HG03280 (cell line): ENCODE measurements around the gene ALOXE3.
A peak's percentile ranks its signal among the peaks of the same experiment; 100 is the strongest.

ENCODE experiments used
- ATAC-seq: cut with Tn5 transposase; IDR thresholded peaks from one replicate; pipeline ENCODE4 v1.9.1; 2021; ENCODE audit warnings: mild to moderate bottlenecking, moderate library complexity; ENCODE audit not compliant: unreplicated experiment

Gene ALOXE3

DNA sequence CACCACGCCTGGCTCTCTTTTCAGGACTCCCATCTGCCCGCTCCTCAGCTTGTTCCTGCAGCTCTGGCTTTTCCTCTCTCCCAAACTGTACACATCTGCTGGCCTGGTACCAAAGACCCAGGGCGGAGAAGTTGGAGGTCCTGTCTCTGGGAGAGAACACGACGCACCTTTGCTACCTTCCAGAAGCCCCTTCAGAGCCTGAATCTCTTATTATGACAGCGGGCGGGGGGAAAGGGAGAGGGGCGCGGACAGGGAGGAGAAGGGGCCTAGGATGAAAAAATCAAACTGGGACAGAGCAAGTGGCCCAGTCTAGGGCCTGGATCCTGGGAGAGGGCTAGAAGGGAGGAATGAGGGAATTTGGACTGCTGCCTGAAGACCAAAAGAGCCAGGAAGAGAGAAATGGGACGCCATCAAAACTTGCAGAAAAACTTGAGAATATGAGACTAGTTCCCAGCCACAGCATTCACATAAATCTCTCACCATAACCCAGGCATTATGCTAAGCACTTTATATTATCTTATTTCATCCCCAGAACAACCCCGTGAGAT lies 36.4 kb upstream of the ALOXE3 start:
- no peak for ATAC-seq

DNA sequence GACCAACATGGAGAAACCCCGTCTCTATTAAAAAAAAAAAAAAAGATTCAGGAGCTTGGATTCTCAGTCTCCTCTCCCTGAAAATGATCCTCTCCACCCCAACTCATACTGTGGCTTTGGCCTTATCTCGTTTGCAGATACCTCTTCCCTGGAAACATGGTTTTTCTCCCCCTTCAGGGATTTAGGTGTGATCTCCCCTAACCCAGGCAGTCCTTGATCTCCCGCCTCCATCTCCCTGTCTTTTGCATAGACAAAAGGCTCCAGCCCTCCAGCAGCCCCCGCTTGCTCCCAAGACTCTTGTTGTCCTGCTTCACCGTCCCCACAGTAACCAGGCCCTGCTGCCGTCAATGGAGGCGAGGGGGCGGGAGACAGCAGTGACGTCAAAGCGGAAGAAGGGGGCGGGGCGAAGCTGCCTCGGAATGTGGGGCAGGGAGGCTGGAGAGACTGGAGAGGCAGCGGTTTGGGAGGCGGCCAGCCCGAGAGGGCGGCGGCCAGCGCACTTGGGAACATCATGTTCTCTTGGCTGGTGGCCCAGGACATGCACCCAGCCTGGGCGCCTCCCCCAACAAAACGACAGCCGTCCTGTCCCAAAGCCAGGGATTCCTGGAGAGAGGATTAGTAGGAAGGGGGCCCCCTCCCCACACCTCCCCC lies 35.8 kb upstream of the ALOXE3 start:
- ATAC-seq, result no peak

DNA sequence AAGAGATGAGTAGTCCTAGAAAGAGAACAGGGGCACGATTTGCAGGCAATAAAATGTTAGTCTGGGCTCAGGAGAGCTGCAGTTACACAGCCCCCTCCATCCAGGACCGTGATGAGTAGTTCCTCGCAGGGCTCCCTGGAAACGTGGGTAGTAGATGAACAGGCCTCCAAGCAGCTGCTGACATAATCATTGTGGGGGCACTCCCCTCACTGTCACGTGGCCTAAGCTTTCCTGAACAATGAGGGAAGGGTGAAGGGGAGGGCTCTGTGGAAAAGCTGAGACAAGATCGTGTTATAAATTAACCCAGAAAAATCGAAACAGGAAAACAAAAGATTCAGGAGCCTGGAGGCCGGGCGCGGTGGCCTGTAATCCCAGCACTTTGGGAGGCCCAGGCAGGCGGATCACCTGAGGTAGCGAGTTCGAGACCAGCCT lies 35.2 kb upstream of the ALOXE3 start:
- ATAC-seq, result no peak

DNA sequence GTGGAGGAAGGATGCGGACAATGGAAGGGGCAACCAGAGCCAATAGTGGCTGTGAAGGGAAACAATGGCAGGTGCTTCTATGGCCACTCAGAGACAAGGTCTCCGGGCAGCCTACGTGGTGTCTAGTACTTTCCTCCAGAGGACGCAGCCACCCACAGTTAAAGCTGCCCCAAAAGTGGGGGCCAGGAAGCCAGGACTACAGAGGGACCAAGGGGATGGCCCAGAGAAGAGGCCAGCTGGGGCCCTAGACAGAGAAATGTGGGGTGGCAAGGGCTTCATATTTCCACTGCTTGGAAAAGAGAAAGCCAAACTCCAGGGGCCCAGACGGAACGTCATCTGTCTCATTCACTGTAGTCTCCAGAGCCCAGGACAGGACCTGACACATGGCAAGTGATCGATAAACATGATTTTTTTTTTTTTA lies 34.7 kb upstream of the ALOXE3 start:
- no peak for ATAC-seq

DNA sequence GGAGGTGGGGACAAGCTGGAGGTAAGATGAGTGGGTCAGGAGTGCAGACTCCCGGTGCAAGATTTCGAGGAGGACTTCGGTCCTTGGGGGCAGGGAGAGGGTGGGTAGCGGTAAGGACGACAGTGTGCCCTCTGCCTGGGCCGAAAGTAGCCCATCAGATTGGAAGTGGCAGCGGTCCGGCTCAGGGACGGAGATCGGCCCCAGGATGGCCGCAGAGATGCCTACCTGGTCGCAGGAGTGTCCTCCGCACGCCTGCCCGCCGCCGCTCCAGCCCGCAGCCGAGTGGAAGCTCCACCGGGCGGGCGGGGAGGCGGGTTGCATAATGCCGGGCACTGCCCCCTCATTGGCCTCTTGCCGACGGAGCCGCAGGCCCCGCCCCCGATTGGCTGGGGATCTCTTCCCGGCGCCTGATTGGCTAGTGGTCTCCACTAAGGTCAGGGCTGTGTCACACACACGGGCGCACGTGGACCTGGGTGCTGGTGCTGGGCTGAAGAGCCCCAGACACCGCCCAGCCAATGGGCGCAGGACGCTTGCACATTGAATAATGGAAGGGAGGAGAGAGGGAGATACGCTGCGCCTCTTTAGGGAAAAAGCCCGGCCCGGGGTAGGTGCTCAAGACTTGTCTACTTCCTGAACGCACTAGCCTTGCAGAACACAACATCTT lies 33.9 kb upstream of the ALOXE3 start, which contains the start of gene PER1:
Gene PER1, minus strand, starts transcription at position 293 of the 664 bp plus-strand sequence. CDS start 1,698 bp downstream, outside the sequence.
- peak; percentile 18 for ATAC-seq

DNA sequence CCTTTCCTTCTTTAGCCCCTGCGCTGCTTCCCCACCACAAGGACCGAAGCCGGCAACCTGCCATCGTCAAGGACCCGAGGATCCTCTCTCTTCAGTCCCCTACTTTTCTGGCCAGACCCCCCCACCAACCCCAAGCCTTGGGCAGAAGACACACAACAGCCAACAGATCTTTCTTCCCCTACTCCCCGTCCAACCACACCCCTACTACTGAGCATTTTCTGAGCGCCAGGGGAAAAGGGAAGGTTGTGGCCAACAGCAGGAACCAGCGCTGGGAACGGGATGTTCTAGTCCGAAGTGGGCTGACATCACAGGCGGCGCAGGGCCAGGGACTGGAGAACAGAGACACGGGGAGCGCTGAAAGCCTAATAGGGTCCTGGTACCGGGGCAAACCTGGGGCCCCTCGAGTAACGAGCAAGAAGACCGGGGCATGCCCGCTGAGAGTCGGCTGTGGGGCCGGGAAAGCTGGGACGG lies 33.4 kb upstream of the ALOXE3 start:
- ATAC-seq, result no peak

DNA sequence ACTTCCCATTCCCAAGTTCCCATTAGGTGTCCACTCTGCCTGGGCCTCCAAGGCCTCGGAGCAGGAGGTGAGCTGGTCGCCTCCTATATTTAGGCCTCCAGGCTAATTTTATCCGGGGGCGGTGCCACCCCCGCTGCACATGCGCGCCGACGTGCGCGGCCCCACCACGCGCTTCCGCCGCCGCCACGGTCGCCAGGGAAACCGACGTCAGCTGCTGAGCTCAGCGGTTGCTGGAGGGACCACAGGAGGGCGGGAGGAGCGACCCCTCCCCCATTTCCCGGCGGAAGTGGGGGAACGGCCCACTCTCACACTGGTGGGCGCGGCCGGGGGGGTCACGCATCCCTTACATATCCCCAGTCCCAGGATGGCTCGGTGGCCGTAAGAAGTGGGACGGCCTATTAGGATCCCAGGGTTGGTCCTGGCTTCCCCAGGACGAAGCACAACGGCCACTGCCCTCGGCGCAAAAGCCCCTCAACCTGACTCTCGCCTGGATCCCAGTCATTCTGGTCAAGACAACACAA lies 32.9 kb upstream of the ALOXE3 start:
- peak; percentile 48 for ATAC-seq

DNA sequence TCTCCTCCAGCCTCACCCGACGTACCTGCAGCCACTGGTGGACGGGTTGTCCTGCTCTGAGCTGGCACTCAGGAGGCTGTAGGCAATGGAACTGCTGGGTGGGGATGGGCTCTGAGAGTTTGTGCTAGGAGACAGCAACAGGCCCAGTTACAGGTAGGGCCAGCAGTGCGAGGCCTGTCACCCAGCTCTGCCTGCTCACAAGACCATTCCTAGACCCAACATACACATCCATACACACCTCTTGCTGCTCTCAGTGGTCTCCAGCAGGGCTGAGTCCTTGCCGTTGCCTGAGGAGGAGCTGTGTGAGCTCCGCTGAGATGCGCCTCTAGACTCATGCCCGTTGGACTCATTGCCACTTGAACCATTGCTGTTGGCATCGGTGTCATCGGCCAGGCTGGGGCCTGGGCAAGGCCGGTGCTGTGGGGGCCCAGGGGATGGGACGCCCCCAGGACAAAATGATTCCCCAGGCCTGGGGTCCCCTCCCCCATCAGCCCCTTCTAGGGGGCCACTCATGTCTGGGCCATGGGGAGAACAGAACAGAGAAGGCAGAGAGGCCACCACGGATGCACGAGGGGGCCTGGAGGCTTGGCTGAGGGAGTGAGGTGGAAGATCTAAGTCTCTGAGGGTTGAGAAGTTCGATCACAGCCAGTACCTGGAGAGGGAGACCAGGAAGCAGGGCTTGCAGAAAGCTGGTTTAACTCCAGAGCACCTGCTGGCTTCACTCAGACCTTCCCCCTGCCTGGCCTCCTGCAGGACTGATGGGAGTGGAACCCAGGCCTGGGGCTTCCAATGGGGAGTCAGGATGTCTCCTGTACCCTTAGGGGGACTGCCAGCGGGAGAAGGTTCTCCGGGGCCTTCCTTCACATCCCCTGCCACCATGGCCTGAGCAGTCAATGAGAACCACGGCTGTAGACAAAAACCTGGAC lies 32.1 kb upstream of the ALOXE3 start:
- no peak for ATAC-seq

DNA sequence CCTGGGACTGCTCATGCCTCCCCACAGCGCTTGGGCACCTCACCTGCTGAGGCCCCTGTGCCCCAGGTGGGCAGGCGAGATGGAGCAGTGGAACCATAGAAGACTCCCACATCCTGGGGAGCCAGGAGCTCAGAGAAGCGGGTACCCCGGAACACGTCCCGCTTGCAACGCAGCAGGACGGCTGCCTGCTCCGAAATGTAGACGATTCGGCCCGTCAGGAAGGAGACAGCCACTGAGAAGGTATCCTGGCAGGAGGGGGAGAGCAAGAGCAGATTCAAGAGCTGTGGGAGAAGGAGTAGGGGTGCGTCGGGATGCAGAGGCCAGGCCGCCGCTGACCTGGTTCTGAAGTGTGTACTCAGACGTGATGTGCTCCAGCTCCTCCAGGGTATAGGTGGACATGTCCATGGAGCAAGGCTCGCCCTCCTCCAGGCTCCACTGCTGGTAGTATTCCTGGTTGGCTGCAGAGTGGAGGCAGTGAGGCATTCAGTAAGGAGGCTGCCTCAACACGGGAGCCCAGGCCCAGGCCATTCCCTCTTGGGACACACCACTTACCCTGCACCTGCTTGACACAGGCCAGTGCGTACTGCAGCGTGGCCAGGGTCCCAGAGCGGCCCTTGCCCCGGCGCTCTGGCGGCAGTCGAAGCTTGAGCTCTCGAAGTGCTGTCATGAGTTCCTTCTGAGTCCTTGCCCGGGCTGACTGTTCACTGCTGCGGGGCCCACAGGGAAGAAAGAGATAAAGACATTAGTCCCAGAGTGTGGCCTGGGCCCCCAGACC lies 31.3 kb upstream of the ALOXE3 start:
- no peak for ATAC-seq

DNA sequence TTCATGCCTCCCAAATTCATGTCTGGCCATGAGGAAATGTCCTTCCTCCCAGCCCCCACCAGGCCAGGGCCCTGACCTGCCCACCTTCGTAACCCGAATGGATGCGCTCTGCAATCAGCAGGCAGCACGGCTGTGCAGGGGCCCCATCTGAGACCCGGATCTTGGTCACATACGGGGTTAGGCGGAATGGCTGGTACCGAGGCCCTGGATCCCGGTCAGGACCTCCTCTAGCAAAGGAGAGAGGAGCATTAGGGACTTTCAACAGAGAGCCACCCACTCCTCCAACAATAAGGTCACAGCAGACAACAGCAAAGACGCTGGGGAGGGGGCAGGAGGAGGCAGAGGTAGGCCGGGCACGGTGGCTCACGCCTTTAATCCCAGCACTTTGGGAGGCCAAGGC lies 30.2 kb upstream of the ALOXE3 start:
- no peak for ATAC-seq

DNA sequence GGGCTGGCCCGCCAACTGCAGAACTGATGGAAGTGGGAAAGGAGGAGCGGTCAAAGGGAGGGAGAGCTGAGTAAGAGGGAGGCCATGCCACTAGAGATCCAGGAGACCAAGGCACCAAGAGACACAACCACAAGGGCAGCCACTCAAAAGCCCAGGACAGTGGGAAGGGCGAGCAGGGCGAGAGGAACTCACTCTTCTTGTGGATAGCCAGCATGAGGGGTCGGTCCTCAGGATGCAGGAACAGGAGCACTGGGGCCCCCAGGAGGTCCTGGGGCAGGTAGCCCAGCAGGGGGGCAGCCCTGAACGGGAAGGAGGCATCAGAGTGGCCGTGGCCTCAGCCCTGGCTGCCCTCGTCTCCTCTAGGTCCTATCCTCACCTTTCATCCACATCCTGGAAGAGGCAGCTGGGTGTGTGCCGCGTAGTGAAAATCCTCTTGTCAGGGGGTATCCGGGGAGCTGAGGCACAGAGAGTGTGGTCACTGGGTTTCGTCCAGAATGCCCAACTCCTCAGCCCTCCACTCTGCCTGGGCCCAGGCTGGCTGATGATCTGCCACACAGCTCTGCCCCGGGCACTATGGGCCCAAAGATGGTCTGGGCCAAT lies 29.6 kb upstream of the ALOXE3 start:
- no peak for ATAC-seq

DNA sequence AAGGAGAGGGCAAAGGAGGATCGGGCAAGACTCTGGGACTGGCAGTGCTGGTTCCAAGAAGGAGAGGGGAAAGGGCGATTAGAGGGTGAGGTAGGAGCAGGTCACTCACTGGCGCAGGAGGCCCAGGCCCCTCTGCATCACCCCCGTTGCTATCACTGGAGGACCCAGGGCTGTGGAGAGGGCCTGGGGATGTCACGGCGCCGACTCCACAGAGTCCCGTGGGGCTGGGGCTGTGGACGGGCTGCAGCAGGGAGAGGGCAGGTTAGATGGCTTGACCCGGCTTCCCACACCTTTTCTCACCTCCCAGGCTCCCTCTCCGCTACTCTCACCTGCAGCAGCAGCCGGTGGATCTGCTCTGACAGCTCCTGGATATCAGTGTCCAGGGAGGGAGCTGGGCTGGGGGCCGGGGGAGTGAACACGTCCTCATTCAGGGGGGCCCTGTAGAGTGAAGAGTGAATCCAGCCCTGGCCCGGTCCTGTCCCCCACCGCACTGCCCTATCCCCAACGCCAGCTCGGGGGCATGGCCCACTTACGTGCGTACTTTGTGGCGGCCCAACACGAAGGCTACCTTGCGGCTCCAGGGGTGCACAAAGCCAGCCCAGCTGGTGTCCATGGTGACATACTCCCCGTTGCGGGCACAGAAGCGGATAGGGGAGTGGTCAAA lies 29.0 kb upstream of the ALOXE3 start:
- no peak for ATAC-seq

DNA sequence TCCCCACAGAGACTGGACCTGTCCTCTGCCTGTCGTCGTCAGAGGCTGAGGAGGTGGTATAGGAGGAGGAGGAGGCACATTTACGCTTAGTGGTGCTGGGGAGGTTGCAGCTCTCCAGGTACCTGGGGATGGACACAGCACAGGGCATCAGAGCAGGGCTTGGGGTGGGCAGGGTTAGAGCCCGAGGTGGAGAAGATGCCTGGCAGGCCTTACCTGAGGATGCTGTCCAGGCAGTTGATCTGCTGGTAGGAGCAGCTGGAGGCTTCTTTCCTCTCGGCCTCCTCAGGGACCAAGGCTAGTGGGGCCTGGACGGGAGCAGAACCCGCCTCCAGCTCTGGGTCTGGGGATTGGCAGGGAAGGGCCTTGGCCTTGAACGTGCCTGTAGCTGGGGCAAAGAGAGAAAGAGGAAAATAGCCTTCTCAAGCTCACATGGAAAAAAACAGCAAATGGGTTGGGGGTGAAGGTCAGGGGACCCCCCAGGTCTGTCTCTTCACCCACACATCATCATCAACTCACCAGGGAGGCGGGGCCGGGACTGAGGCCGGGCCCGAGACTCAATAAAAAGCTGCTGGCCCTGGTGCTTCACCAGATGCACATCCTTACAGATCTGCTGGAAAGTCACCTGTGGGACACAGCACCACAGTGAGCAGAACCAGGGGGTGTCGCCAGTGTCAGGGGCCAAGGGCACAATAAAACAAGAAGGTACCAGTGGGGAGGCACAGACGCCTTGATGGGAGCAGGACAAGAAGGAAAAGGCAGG lies 28.2 kb upstream of the ALOXE3 start:
- ATAC-seq, result no peak

DNA sequence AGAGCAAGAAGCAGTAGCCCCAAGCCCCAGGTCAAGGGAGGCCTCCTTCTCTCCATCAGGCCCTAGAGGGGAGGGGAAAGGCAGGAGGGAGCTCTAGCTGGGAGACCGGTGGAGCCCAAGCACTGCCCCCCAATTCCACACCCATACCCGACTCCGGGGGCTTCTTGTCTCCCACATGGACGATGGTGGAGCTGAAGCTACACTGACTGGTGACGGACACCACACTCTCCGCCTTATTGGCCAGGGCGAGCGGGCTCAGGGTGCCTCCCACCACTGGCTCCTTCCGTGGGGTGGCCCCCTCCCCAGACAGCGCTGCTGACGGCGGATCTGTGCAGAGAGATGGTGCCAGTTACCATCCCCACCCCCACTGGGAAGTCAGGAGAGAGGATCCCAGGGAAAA lies 27.5 kb upstream of the ALOXE3 start:
- ATAC-seq, result no peak

DNA sequence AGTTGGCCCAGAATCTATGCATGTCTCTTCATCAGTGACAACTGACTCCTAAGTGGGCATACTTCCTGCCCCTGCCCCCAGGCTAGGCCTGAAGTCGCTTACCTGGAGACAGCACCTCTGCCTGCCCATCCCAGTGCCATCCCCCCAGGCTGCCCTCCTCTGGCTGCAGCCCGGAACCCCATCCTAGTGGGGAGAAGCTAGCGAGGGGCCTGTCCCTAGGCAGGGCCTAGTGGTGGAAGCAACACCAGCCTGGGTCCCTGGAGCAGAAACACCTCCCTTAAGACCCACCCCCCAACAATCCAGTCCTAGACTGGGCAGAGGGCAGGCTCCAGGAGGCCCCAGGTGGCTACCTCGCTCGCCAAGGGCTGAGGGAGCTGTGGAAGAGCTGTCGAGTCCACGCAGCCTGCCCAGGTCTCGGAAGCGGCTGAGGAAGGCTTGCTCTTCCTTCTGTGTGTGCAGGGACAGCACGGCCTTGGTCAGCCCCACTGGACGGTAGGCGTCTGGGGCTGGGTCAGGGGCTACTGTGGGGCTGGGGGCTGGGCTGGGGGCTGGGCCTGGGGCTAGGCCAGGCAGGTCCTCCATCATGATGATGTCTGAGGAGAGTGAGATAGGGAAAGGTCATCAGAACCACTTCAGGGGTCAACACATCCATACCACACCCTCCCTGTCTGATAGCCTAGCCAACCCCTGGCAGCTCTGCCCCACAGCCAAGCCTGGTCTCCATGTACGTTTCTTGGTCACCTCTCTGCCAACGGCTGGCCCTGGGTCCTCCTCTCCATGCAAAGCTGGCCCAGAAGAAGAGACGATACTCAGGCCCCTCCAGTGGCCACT lies 26.3 kb upstream of the ALOXE3 start:
- no peak for ATAC-seq

DNA sequence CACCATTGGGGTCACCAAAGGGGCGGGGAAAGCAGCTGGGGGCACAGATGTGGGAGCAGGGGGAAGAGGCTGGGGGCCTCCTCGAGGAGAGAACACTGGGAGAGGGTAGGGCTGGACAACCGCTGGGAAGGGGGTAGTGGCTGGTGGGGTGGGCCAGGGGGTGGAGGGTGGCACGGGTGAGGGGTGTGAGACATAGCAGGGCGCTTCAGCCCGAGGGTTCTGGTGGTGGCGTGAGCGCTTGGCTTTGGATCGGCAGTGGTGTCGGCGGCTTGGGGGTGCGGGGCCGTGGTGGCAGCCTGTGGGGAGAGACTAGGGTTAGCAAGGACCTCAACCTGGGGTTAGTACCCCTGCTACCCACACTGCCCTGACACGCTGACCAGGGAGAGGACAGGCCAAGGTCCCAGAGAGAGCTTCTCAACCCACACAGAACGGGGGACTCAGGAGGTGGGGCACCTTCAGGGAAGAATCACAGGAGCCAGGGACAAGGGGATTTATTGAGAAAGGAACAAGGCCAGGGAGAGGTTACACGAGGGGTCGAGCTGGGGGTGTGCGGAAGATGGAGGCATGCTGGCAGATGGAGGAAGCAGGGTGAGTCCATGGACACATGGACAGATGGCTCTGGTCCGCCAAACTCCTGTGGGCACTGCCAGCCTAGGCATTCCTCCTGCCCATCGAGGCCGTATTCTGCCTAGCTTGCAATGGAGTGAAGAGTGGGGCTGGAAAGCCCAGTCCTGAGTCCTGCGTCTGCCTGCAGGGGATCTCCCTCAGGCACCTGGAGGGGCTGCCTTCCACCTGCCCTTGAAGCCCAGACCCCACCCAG lies 25.5 kb upstream of the ALOXE3 start:
- no peak for ATAC-seq
